Cardiac muscle cell (in vitro differentiated cells and primary cell): ENCODE results near the gene CD46. TPM values are rescaled to one million over a fixed set of nuclear protein-coding genes. Genes with fewer than 3 reads are reported as not detected.

Experiments used
- DNase-seq, 2 donors: peaks; one replicate each; pipeline versions ENCODE4 v3.0.0 to v3.0.0-alpha.2; 2010 to 2017; ENCODE audit warnings: low read depth in 1 of 2, low spot score in 1 of 2
- H3K27ac ChIP-seq: fragments of 200-600 bp; sonication (generic); 2 replicates; pipeline ENCODE4 v1.5.1; 2016
- H3K27me3 ChIP-seq: fragments of 200-600 bp; sonication (generic); 2 replicates; pipeline ENCODE4 v1.6.0; 2016; ENCODE audit warnings: control low read depth
- H3K36me3 ChIP-seq: fragments of 200-600 bp; sonication (generic); 2 replicates; pipeline ENCODE4 v1.5.1; 2016; ENCODE audit warnings: control low read depth
- H3K4me1 ChIP-seq: fragments of 200-600 bp; sonication (generic); 2 replicates; pipeline ENCODE4 v1.8.1; 2017; ENCODE audit warnings: low read depth, mild to moderate bottlenecking, mixed run types
- H3K4me3 ChIP-seq: fragments of 200-600 bp; sonication (generic); 2 replicates; pipeline ENCODE4 v1.5.1; 2016; ENCODE audit warnings: mild to moderate bottlenecking
- H3K9me3 ChIP-seq: fragments of 200-600 bp; sonication (generic); 2 replicates; pipeline ENCODE4 v1.5.1; 2017; ENCODE audit warnings: low read depth, mild to moderate bottlenecking, control low read depth
- CTCF ChIP-seq: IDR thresholded peaks from 2 replicates; pipeline ENCODE4 v1.5.1; 2012; ENCODE audit warnings: low read depth, mild to moderate bottlenecking, low read length
- polyA plus RNA-seq: library from polyadenylated mRNA; unstranded; fragments of >200 nt; fragmentation: Nextera tagmentation; extraction: Ambion mirVana; gene quantifications from 2 replicates; pipeline ENCODE4 v1.2.1, GENCODE V29; 2016
- total RNA-seq: library from RNA; depleted of rRNA; stranded (reverse); fragments of >200 nt; gene quantifications from 2 replicates; pipeline ENCODE4 v1.2.3, GENCODE V29; 2016

CD46 gene
- total and polyA plus RNA-seq, 2 experiments from 2014 or later = 91.7 to 123 TPM

- peaks cover 7% of the 10 kb centered on the region for H3K4me1 ChIP-seq
- H3K4me3 ChIP-seq = no peak overlapping the region
- no peak for TF ChIP-seq CTCF
- no peak for DNase-seq
- no peaks in the 10 kb centered on the region for H3K36me3 ChIP-seq
- no peaks in the 10 kb centered on the region for H3K27me3 ChIP-seq
- no peaks in the 10 kb centered on the region for H3K9me3 ChIP-seq
- H3K27ac ChIP-seq = no peak overlapping the region
Measured at GRCh38 chr1:207815466-207815865, 63.6 kb downstream of the CD46 start.

DNA sequence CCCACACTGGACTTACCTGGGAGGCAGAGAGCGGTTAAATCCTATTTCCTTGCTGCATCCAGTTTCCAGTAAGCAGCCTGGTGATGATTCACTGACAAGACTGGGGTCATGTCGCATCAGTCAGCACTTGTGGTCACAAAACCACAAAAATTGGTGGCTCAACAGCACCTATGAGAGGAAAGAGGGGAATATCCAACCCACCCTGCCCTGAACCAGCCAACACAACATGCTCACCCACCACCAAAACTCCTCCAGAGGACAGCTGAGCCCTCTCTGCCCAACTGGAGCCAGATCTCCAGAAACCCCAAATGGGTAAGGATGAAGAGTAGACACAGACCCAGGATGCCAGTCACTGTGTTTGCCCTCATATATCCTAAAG, 64.0 kb downstream of the CD46 start:
- no peak for TF ChIP-seq CTCF
- DNase-seq = no peak
- H3K27ac ChIP-seq = no peak overlapping the region

GRCh38 chr1:207817166-207817565, 65.3 kb downstream of the CD46 start:
- peaks cover 7% of the 10 kb centered on the region for H3K4me1 ChIP-seq
- no peak overlapping the region for H3K27ac ChIP-seq
- no peak for DNase-seq
- no peaks in the 10 kb centered on the region for H3K9me3 ChIP-seq
- no peaks in the 10 kb centered on the region for H3K27me3 ChIP-seq
- H3K4me3 ChIP-seq = no peak overlapping the region
- TF ChIP-seq CTCF = no peak
- H3K36me3 ChIP-seq = no peaks in the 10 kb centered on the region

More for the DNA sequence above, 64.0 kb downstream of the CD46 start:
- no peaks in the 10 kb centered on the region for H3K36me3 ChIP-seq
- peaks cover 7% of the 10 kb centered on the region for H3K4me1 ChIP-seq
- H3K27me3 ChIP-seq = no peaks in the 10 kb centered on the region
- H3K9me3 ChIP-seq = no peaks in the 10 kb centered on the region
- H3K4me3 ChIP-seq = no peak overlapping the region

GRCh38 chr1:207817778-207818751, 66.2 kb downstream of the CD46 start:
- Histone ChIP-seq H3K27me3 (no peaks in the 10 kb centered on the region), H3K4me1 (peaks cover 7% of the 10 kb centered on the region), H3K27ac (no peak overlapping the region), H3K4me3 (no peak overlapping the region), H3K9me3 (no peaks in the 10 kb centered on the region), H3K36me3 (no peaks in the 10 kb centered on the region)
- no peak for TF ChIP-seq CTCF
- no peak for DNase-seq

GRCh38 chr1:207818971-207819451, 67.2 kb downstream of the CD46 start:
- Histone ChIP-seq H3K36me3 (no peaks in the 10 kb centered on the region), H3K27ac (no peak overlapping the region), H3K4me3 (no peak overlapping the region), H3K4me1 (peaks cover 7% of the 10 kb centered on the region), H3K9me3 (no peaks in the 10 kb centered on the region), H3K27me3 (no peaks in the 10 kb centered on the region)
- no peak for DNase-seq
- TF ChIP-seq CTCF = no peak
